Measurements from ENCODE around the gene GCK. TPM values are rescaled to one million over a fixed set of nuclear protein-coding genes. Genes with fewer than 3 reads are reported as not detected.

The GCK gene
- total RNA-seq, 2 donors from 2014 or later: 0.51 to 0.81 TPM

- intact Hi-C loops (cut with DNase I): no loop called here
- DNase-seq (ENCODE audit: low spot score): no peak
Measured at GRCh38 chr7:44116789-44117666, 72.2 kb downstream of the GCK start.

- intact Hi-C loops (cut with DNase I): no loop called here
- no peak for DNase-seq (ENCODE audit: low spot score)
Measured at GRCh38 chr7:44116087-44116788, 73.0 kb downstream of the GCK start.

- no peak for DNase-seq (ENCODE audit: low spot score)
- intact Hi-C loops (cut with DNase I): loop anchor here (5.0 kb wide), 1 partner anchor 37 kb away; no protein-coding TSS in a partner anchor
Measured at GRCh38 chr7:44114586-44115310, 74.5 kb downstream of the GCK start.

- intact Hi-C loops (cut with DNase I): loop anchor here (5.0 kb wide), 1 partner anchor 37 kb away; no protein-coding TSS in a partner anchor
Measured at GRCh38 chr7:44113764-44114354, 75.4 kb downstream of the GCK start.

GRCh38 chr7:44112997-44113763, 76.1 kb downstream of the GCK start:
- DNase-seq (ENCODE audit: low spot score): no peak
- intact Hi-C loops (cut with DNase I): loop anchor here (5.0 kb wide), 1 partner anchor 36 kb away; no protein-coding TSS in a partner anchor

More at GRCh38 chr7:44113764-44114354, 75.4 kb downstream of the GCK start:
- no peak for DNase-seq (ENCODE audit: low spot score)

GRCh38 chr7:44112231-44112996, 76.8 kb downstream of the GCK start:
- DNase-seq (ENCODE audit: low spot score): peak; percentile 86
- intact Hi-C loops (cut with DNase I): loop anchor here (5.0 kb wide), 1 partner anchor 35 kb away; no protein-coding TSS in a partner anchor

- intact Hi-C loops (cut with DNase I): loop anchor here (5.0 kb wide), 1 partner anchor 34 kb away; no protein-coding TSS in a partner anchor
- no peak for DNase-seq (ENCODE audit: low spot score)
Measured at GRCh38 chr7:44111761-44112160, 77.5 kb downstream of the GCK start.

GRCh38 chr7:44110719-44111635, 78.3 kb downstream of the GCK start:
- intact Hi-C loops (cut with DNase I): loop anchor here (5.0 kb wide), 1 partner anchor 34 kb away; no protein-coding TSS in a partner anchor
- DNase-seq (ENCODE audit: low spot score): no peak

- DNase-seq (ENCODE audit: low spot score): no peak
- intact Hi-C loops (cut with DNase I): loop anchor here (5.0 kb wide), 1 partner anchor 33 kb away; no protein-coding TSS in a partner anchor
Measured at GRCh38 chr7:44109991-44110390, 79.2 kb downstream of the GCK start.

- peak; percentile 80 for DNase-seq (ENCODE audit: low spot score)
- intact Hi-C loops (cut with DNase I): no loop called here
Measured at GRCh38 chr7:44108768-44109750, 80.2 kb downstream of the GCK start.

GRCh38 chr7:44107961-44108767, 81.1 kb downstream of the GCK start:
- intact Hi-C loops (cut with DNase I): no loop called here
- DNase-seq (ENCODE audit: low spot score): no peak

- intact Hi-C loops (cut with DNase I): no loop called here
- DNase-seq (ENCODE audit: low spot score): peak; percentile 71
Measured at GRCh38 chr7:44107116-44107960, 81.9 kb downstream of the GCK start.

- intact Hi-C loops (cut with DNase I): no loop called here
- DNase-seq (ENCODE audit: low spot score): peak; percentile 59
Measured at GRCh38 chr7:44106311-44107065, 82.8 kb downstream of the GCK start.

All from posterior vena cava (tissue), 2 donors.